Measurements from ENCODE around the gene ESPN.
"Not testable (repeated sequence)": the region's sequence is repeated elsewhere in the genome, so short reads cannot be mapped to it uniquely, and the experiment has no call there.

GRCh38 chr1:6455752-6456520, 31.4 kb downstream of the ESPN start:
- not testable (repeated sequence) for TF ChIP-seq POLR2A, POU2F2, POLR2AphosphoS5 (IDR thresholded peaks at IDR 0.05; ENCODE audit: low read depth, low read length)

Measured in GM12891 (cell line).